K562 (cell line): Measurements from ENCODE around the gene MINDY4.

Experiments
- CREB1 ChIP-seq, 2 experiments: sonication (generic) in 1 of 2; formaldehyde crosslinking in 1 of 2; IDR thresholded peaks; 2 replicates each; pipeline versions ENCODE4 v1.6.1 to v1.8.0; 2012 to 2022; ENCODE audit warnings: inconsistent platforms in 1 of 2, mild to moderate bottlenecking in 1 of 2, missing genetic modification reagents in 1 of 2, moderate library complexity in 1 of 2
- EZH2 ChIP-seq: IDR thresholded peaks from 2 replicates; pipeline ENCODE4 v1.6.1; 2012; ENCODE audit warnings: low read depth, mild to moderate bottlenecking, inconsistent platforms, low read length, borderline replicate concordance
- FOSL1 ChIP-seq: fragments of 200-800 bp; sonication (Bioruptor generic); conservative IDR thresholded peaks from 2 replicates; pipeline ENCODE4 v1.6.1; 2016; ENCODE audit warnings: missing genetic modification characterization, missing compliant biosample characterization
- NBN ChIP-seq: fragments of 450-650 bp; IDR thresholded peaks from 2 replicates; pipeline ENCODE4 v1.6.1; 2016; ENCODE audit warnings: low read depth, mild to moderate bottlenecking
- SMARCA5 ChIP-seq: fragments of 450-650 bp; IDR thresholded peaks from 2 replicates; pipeline ENCODE4 v1.6.1; 2016
- TAF1 ChIP-seq: IDR thresholded peaks from 2 replicates; pipeline ENCODE4 v1.6.1; 2011; ENCODE audit warnings: mild to moderate bottlenecking, low read length, moderate library complexity; ENCODE audit not compliant: insufficient read depth, control insufficient read depth, severe bottlenecking; ENCODE audit errors: extremely low read depth
- ZFX ChIP-seq: sonication (generic); formaldehyde crosslinking; IDR thresholded peaks from 2 replicates; pipeline ENCODE4 v1.8.0; 2022; ENCODE audit warnings: mild to moderate bottlenecking, missing genetic modification reagents, moderate library complexity
- TF ChIP-seq, protein P1 (sequence below): IDR thresholded peaks from 2 replicates; pipeline ENCODE4 v1.6.1; 2011; ENCODE audit not compliant: insufficient read length; ENCODE audit errors: extremely low read depth

DNA sequence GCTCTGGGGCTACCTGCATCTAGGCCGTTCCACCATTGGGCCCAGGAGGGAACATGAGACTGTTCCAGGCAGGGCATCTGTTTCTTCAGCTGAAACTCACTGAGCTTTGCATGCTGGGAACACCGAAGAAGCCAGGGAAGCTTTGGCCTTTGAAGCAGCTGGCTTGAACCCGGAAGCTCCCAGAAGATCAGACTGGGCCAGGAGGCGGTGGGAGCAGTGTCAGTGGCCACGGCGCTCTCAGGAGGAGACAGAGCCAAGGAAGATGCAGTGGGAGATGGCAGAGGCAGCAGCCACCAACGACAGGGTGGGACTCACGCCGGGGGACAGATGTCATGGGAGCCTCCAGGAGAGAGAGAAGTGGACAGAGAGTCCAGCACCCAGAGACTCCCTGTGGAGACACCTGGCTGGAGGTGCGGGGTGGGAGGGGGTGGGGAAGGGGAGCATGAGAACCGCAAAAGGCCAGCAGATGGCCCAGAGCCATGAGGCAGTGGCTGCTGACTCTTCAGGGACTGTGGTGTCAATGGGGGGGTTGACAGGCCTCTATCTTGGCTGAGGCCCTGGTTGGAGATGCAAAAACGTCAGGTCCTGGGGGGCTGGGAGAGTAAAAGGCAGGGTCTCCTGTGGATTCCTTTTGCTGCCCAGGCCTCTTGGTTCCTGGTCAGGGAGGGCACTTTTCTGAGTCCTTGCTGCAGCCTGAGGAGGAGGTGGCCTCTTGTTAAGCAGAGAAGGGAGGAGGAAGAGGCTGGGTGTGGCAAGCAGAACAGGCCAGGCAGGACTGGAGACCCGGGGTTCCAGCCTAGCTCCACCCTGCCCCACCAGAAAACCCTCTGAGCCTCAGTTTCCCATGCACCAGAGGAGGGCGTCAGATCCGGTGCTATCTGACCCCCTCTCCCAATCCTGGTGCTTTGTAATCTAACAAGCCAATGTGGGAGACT, 134.1 kb downstream of the MINDY4 start:
- TF ChIP-seq ZFX (CRISPR knock-in tag) (no peak), TAF1 (no peak), EZH2 (no peak), FOSL1 (tag) (no peak), SMARCA5 (no peak), CREB1 (IDR thresholded peaks at IDR 0.05) (no peak), CREB1 (CRISPR knock-in tag; IDR thresholded peaks at IDR 0.05) (no peak), NBN (no peak)
- TF ChIP-seq, protein P1, sequence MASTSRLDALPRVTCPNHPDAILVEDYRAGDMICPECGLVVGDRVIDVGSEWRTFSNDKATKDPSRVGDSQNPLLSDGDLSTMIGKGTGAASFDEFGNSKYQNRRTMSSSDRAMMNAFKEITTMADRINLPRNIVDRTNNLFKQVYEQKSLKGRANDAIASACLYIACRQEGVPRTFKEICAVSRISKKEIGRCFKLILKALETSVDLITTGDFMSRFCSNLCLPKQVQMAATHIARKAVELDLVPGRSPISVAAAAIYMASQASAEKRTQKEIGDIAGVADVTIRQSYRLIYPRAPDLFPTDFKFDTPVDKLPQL = no peak
